Prostate gland (tissue), 2 donors: Measurements from ENCODE around the gene C17orf100. TPM values are rescaled to one million over a fixed set of nuclear protein-coding genes. Genes with fewer than 3 reads are reported as not detected.

Experiments used
- DNase-seq: peaks from one replicate; pipeline ENCODE4 v3.0.0-alpha.2; 2019; ENCODE audit warnings: low spot score
- H3K27ac ChIP-seq, 2 donors: fragments of 200-600 bp; sonication (generic); 2 replicates each; pipeline ENCODE4 v1.5.1; 2017 to 2019
- H3K27me3 ChIP-seq: fragments of 200-600 bp; sonication (generic); replicated peaks from 2 replicates; pipeline ENCODE4 v1.5.1; 2019; ENCODE audit not compliant: insufficient read depth
- H3K36me3 ChIP-seq, 2 donors: fragments of 200-600 bp; sonication (generic); 1 replicate in 1 of 2; 2 replicates in 1 of 2; pipeline versions ENCODE4 v1.5.1 to v1.8.1; 2017 to 2019
- H3K4me1 ChIP-seq: fragments of 200-600 bp; sonication (generic); replicated peaks from 2 replicates; pipeline ENCODE4 v1.5.1; 2019
- H3K4me3 ChIP-seq, 2 donors: fragments of 200-600 bp; sonication (generic); 2 replicates each; pipeline ENCODE4 v1.5.1; 2017 to 2019
- H3K9me3 ChIP-seq: fragments of 200-600 bp; sonication (generic); 2 replicates; pipeline ENCODE4 v1.5.1; 2017
- CTCF ChIP-seq, 4 experiments: fragments of 200-600 bp in 2 of 4; fragments of 450-650 bp in 2 of 4; sonication (generic) in 2 of 4; IDR thresholded peaks; 1 replicate in 3 of 4; 2 replicates in 1 of 4; pipeline ENCODE4 v1.5.1; 2016 to 2019; ENCODE audit warnings: antibody characterized with exemption in 4 of 4, mild to moderate bottlenecking in 2 of 4, moderate library complexity in 2 of 4
- POLR2A ChIP-seq: fragments of 450-650 bp; IDR thresholded peaks from one replicate; pipeline ENCODE4 v1.6.1; 2016; ENCODE audit warnings: antibody characterized with exemption, mild to moderate bottlenecking
- POLR2AphosphoS5 ChIP-seq: sonication (generic); formaldehyde crosslinking; IDR thresholded peaks from one replicate; pipeline ENCODE4 v1.6.1; 2017; ENCODE audit warnings: antibody characterized with exemption
- WGBS: methylation state at CpG from one replicate; pipeline ENCODE4 v1.1.5; 2018; 5-methylcytosine and 5-hydroxymethylcytosine counted together
- intact Hi-C: fragments of 100-400 bp; cut with DNase I; formaldehyde crosslinking; loops from one replicate; pipeline ENCODE4 v1.14.2; 2022
- total RNA-seq, 2 donors: library from RNA; depleted of rRNA; stranded (reverse); fragments of >200 nt; gene quantifications; one replicate each; pipeline ENCODE4 v1.1.0, GENCODE V29; 2016

The C17orf100 gene
- total RNA-seq, 2 donors from 2014 or later = 3.5 to 6.1 TPM

GRCh38 chr17:6669479-6670212 lies 18.1 kb downstream of the C17orf100 start:
- 67% methylated on average over 10 of the region's 10 CpGs for WGBS
- intact Hi-C loops = loop anchor here (5.0 kb wide), 2 partner anchors 173 to 333 kb away; no protein-coding TSS in a partner anchor
- TF ChIP-seq POLR2AphosphoS5 = no peak
- TF ChIP-seq POLR2A = no peak
- TF ChIP-seq CTCF (IDR thresholded peaks at IDR 0.05) = no peak

GRCh38 chr17:6670571-6670970 lies 19.0 kb downstream of the C17orf100 start:
- intact Hi-C loops = no loop called here
- Histone ChIP-seq H3K36me3 (no peaks in the 10 kb centered on the region), H3K9me3 (no peaks in the 10 kb centered on the region), H3K27ac (no peak overlapping the region), H3K27me3 (no peaks in the 10 kb centered on the region), H3K4me3 (no peak overlapping the region), H3K4me1 (no peaks in the 10 kb centered on the region)
- TF ChIP-seq POLR2AphosphoS5 (no peak), POLR2A (no peak), CTCF (IDR thresholded peaks at IDR 0.05) (no peak)
- WGBS = 92% methylated on average over 8 of the region's 8 CpGs
- no peak for DNase-seq

More at GRCh38 chr17:6669479-6670212, 18.1 kb downstream of the C17orf100 start:
- Histone ChIP-seq H3K9me3 (no peaks in the 10 kb centered on the region), H3K36me3 (no peaks in the 10 kb centered on the region), H3K4me1 (no peaks in the 10 kb centered on the region), H3K4me3 (no peak overlapping the region), H3K27ac (no peak overlapping the region), H3K27me3 (no peaks in the 10 kb centered on the region)
- no peak for DNase-seq

GRCh38 chr17:6670999-6671398 lies 19.4 kb downstream of the C17orf100 start:
- no peak overlapping the region for H3K27ac ChIP-seq
- H3K36me3 ChIP-seq = no peaks in the 10 kb centered on the region
- no peaks in the 10 kb centered on the region for H3K9me3 ChIP-seq
- H3K4me3 ChIP-seq = no peak overlapping the region
- WGBS = 67% methylated on average over 6 of the region's 6 CpGs
- no peaks in the 10 kb centered on the region for H3K27me3 ChIP-seq
- TF ChIP-seq CTCF (IDR thresholded peaks at IDR 0.05) (no peak), POLR2AphosphoS5 (no peak), POLR2A (no peak)
- no peaks in the 10 kb centered on the region for H3K4me1 ChIP-seq
- no peak for DNase-seq
- intact Hi-C loops = no loop called here

- WGBS = 91% methylated on average over 7 of the region's 7 CpGs
- TF ChIP-seq CTCF (IDR thresholded peaks at IDR 0.05) = no peak
- TF ChIP-seq POLR2AphosphoS5 = no peak
- TF ChIP-seq POLR2A = no peak
- H3K27ac ChIP-seq = no peak overlapping the region
- H3K36me3 ChIP-seq = no peaks in the 10 kb centered on the region
- H3K4me1 ChIP-seq = no peaks in the 10 kb centered on the region
- H3K4me3 ChIP-seq = no peak overlapping the region
- no peak for DNase-seq
- H3K9me3 ChIP-seq = no peaks in the 10 kb centered on the region
- intact Hi-C loops = no loop called here
- H3K27me3 ChIP-seq = no peaks in the 10 kb centered on the region
Observed at GRCh38 chr17:6671431-6671830, 19.9 kb downstream of the C17orf100 start.

GRCh38 chr17:6674586-6674985 lies 23.0 kb downstream of the C17orf100 start:
- no peak overlapping the region for H3K27ac ChIP-seq
- 95% methylated on average over 13 of the region's 13 CpGs for WGBS
- no peaks in the 10 kb centered on the region for H3K27me3 ChIP-seq
- H3K4me1 ChIP-seq = no peaks in the 10 kb centered on the region
- intact Hi-C loops = no loop called here
- DNase-seq = no peak
- H3K9me3 ChIP-seq = no peaks in the 10 kb centered on the region
- H3K36me3 ChIP-seq = no peaks in the 10 kb centered on the region
- no peak for TF ChIP-seq POLR2AphosphoS5
- no peak overlapping the region for H3K4me3 ChIP-seq
